IPS DF 4.7 (cell line): ENCODE data around the gene DYSF.

Experiments
- DNase-seq: peaks from one replicate; pipeline ENCODE4 v3.0.0-alpha.2; 2013; ENCODE audit warnings: low spot score; ENCODE audit errors: extremely low read depth

DYSF gene

GRCh38 chr2:71672826-71673795 lies 219.8 kb downstream of the DYSF start:
- no peak for DNase-seq

DNA sequence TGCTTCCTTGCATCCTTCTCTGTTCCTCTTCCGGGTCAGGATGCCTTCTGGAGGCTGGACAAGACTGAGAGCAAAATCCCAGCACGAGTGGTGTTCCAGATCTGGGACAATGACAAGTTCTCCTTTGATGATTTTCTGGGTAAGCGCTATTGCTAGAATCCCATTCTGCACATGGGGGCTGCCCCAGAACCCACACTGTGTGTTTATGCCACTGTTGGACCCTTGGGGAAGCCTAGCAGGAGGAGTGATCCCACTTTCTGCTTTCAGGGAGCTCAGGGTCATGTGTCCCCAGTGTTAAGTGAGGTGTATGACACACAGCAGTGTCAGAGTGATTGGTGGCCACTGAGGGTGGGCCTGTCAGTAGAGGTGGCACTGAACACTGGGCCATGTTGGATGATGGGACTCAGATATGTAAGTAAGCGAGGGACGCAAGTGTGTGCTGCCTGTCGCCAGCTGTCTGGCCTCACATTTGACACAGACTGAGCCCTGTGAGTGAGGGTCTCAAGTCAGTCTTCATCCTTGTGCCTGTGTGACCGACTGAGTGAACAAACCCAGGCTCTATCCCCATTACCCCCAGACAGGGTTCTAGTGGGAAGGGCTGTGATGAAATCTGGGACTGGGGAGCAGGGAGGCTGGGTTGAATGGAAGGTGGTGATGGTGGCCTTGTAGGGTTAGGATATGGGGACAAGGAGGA lies 220.9 kb downstream of the DYSF start:
- no peak for DNase-seq

DNA sequence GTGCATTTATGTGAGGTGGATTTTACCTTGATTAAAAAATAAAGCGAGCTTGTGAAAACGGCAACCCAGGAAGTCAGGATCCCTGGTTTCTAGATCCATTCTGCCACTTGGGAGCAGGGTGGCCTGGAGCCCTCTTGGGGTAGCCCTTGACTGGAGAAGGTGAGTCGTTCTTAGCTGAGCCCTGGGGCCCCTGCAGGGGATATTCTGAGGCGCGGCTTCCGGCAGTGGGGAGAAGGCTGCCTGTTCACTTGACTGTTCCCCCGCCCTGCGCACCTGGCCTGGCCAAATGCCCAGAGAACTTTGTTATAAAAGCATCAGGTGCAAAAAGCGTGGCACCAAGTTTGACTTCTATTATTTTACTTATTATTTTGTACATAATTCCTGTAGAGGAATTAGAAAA lies 221.9 kb downstream of the DYSF start:
- DNase-seq = no peak

- no peak for DNase-seq
Observed at GRCh38 chr2:71678874-71679273, 225.5 kb downstream of the DYSF start.

DNA sequence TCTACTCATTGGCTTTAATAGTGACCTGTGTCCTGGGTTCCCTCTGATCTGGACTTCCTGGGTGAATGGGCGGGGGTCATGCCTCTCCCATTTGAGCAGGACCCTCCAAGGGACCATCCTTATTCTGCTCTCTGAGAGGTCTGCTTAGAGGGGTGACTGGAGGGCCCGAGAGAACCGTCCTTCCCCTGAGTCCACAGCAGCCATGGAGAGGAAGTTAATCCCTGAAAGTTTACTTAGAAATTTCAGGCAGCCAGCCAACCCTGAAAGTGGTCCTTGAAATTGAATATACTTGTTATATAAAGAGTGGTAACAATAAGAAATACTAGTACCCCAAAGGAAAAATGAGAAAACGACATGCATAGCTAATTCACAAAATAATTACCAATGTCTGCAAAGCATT lies 226.1 kb downstream of the DYSF start:
- DNase-seq = no peak

DNA sequence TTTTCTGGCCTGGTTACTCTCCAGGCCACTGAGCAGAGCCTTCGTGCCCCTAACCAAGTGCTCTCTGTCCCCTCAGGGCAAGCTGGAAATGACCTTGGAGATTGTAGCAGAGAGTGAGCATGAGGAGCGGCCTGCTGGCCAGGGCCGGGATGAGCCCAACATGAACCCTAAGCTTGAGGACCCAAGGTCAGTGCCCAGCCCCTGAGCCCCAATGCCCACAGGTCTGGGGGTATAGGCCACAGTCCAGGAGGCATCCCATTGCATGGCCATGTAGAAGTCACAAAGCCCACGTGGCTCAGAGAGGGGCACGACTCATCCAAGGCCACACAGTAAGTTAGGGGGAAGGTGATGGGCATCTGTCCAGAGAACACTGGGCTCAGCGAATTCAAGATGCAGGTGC lies 227.6 kb downstream of the DYSF start:
- DNase-seq = no peak

DNA sequence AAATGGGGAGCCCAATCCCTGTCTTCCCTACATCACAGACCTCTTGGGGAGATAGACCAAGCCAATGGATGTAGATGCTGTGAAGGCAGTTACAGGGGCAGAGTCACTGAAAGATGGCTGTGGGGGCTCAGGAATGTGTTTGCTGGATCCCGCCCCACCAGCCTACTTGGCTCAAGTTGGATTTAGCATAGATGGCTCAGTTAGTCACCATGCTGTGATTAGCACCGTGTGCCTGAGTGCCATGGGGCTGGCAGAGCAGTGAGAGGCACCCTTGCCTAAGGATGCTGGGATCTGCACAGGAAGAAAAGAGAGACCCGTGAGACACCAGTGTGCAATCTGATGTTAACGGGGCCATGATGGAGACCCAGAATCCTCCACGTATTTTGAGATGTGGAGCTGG lies 228.3 kb downstream of the DYSF start:
- DNase-seq = no peak

- DNase-seq = no peak
Observed at GRCh38 chr2:71682341-71682740, 229.0 kb downstream of the DYSF start.

DNA sequence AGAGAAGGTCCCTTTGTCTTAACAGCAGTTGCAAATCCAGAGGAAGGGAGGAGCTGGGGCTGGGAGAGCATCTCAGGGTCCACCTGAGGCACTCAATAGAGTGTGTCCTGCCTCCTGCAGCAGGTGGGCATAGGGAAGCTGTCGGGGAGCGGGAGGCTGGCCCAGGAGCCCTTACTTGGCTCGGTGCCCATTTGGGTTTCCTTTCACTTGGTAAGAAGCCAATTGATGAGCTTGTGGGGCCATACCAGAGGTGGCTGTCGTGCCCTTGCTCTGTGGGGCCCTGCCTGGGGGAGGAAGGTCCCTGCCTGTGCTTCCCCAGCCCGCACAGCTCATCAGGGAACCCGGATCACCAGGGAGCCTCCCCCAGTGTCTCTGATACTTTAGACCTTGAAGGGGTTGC lies 229.7 kb downstream of the DYSF start:
- no peak for DNase-seq

DNA sequence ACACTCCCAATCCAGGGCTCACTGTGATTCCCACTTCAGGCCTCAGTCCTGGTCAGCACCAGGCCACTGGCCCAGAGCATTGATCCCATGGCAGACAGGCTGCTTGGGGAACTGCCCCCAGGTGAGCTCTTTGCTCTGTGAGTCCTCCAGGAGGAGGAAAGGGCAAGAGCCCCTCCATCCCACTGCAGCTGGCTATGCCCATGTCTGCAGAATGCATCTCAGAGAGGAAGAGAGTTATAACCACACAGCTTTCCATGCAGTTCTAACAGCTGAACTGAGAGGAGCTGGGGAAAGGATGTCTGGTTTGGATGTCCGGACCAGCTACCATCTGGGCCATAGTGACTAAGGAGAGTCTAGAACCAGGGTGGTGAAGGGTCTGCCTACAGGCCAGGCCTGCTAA lies 230.3 kb downstream of the DYSF start:
- no peak for DNase-seq

DNA sequence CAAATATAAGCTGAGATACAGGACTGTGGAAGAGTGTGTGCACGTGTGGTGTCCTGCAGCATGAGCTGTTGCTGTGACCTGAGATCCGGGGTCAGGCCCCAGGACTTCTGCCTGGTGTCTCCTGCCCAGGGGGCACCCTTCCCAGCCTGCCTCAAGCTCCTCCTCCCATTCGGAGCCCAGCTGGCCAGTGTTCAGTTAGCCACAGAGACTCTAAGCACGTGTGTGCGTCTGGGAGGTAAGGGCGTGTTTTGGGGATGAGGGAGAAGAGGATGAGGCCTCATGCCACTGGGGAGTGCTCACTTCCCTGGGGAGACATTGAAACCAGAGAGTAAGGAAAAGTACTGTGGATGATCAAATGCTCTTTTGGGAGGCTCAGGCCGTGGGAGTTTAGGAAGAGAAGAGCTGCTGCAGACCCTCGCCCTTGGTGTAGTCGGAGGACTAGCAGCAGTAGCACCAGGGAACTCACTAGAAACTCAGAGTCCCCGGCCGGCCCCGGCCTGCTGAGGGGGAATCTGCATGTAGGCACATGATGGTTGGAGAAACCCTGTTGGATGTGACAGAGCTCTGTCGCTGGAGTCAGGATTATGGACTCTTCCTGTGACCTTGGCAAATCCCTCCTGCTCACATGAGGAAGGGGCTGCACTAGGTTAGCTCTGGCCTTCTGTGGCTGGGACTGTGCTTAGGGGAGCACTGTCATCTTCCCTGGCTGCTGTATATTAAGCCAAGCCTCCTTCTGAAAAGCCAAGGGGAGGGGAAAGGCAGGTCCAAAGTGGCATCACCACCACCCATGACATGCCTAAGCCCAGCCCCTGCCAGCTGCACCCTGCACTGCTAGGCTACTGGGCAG lies 231.1 kb downstream of the DYSF start:
- DNase-seq = no peak

- DNase-seq = no peak
Observed at GRCh38 chr2:71685073-71685848, 231.9 kb downstream of the DYSF start.

- no peak for DNase-seq
Observed at GRCh38 chr2:71685941-71686611, 232.7 kb downstream of the DYSF start.

GRCh38 chr2:71686781-71687180 lies 233.4 kb downstream of the DYSF start:
- no peak for DNase-seq

GRCh38 chr2:71687412-71687811 lies 234.1 kb downstream of the DYSF start:
- DNase-seq = no peak

GRCh38 chr2:71688530-71688929 lies 235.2 kb downstream of the DYSF start:
- no peak for DNase-seq

DNA sequence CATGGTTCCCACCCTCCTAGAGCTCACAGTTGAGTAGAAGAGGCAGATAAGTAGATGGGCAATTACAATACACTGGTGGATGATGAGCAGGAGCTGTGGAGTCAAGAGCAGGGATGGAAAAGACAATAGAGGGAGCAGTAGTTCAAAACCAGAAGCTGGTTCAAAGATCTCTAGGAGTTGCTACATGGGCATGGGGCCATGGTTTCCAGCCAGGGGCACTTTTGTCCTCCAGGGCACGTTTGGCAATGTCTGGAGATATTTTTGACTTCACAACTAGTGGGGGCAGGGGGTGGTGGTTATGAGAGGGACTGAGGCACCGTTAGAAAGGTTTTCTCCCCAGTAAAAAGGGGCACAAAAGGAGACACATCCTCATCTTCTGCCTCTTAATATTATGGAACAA lies 236.0 kb downstream of the DYSF start:
- DNase-seq = no peak

DNA sequence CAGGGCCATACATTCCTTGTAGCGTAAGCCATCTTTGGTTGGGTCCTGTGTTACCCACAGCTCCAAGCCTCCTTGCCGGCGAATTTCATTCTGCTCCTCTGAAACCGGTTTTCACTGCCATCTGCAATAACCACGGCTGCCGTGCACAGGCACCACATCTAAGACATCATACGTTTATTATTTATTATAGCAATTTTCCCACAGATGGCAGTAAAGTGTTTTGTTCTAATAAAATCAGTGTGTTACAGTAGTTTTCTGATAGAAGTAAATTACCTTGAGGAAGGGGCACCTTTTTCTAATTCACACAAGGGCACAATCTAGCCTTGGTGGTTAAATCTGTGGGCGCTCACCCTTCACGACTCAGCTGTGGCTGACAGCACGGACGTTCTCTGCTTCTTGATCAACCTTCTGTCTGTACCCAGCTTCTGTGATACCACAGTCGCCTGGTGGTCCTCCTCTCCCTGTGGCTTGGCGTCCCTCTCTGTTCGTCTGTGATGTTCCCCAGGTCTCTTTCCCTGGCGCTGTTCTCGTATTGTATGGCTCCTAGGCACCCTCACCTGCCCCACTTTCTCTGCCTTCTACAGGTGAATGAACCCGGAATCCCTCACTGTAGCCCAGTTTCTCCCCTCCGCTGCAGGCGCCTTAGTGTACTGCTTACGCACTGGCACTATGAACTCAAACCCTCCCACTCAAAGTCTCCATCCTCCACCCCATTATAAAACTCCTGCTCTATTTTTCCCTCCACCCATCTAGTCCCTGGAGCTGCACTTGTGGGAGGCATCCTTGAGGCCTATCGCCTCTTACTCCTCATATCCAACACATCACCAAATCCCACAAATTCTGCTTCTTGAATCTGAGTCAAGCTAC lies 236.8 kb downstream of the DYSF start:
- no peak for DNase-seq

DNA sequence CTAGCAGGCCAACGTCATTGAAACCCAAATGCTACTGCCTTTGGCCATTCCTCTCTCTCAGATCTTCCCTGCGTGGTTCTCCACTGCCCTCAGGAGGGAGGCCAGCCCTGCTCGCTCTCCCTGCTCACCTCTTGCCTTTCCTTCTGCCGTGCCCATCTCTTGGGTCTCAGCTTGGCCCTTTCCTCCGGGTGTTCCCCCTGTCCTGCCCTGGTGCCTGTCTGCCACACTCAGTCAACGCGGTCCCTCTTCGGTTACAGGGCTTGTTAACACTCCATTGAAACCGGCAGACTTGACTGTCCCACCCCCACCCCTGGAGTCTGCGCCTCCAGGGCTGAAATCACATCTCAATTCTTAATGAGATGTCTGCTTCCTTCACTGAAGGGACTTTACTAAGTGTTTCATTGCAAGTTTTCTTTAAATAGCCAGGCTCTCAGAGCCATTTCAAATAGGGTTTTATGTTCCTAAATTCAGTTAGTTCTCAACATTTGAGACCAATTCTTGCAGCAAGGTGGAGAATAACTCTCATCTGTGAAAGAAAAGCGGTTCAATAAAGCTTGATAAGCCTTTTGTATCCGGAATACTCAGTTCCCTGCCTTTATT lies 237.6 kb downstream of the DYSF start:
- DNase-seq = no peak
